PC-3 (cell line): ENCODE measurements around the gene TLR6.

Source experiments
- CTCF ChIP-seq: fragments of 300-600 bp; sonication (generic); conservative IDR thresholded peaks from 2 replicates; pipeline ENCODE4 v1.5.1; 2017; ENCODE audit warnings: antibody characterized with exemption, low read depth, mild to moderate bottlenecking, low read length
- EZH2 ChIP-seq: fragments of 300-600 bp; sonication (generic); IDR thresholded peaks from one replicate; pipeline ENCODE4 v1.6.1; 2017; ENCODE audit warnings: antibody characterized with exemption, mild to moderate bottlenecking, low read length; ENCODE audit not compliant: unreplicated experiment
- EZH2phosphoT487 ChIP-seq: fragments of 300-600 bp; sonication (generic); IDR thresholded peaks from 2 replicates; pipeline ENCODE4 v1.6.1; 2018; ENCODE audit warnings: mild to moderate bottlenecking, antibody characterized with exemption, low read length, borderline replicate concordance

DNA sequence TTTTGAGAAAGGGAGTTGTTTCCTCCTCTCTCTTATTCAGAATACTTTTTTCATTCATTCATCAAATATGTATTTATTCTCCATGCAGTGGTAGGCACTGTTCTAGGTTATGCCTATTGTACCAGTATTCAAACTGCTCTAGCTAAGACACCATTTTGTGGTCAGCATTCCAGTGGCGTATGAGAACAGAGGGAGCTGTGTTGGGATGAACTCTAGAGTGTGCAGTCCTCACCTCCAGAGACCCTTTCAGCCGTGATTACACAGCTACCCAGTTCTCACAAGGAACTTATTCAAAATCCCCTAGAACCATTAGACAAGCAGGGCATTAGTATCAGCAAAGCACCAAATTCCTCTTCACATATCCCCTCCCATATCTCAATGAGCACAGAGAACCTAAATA is 56.3 kb downstream of the TLR6 start:
- TF ChIP-seq CTCF (no peak), EZH2 (no peak), EZH2phosphoT487 (no peak)
